Stimulated activated CD8-positive, alpha-beta memory T cell treated with anti-CD3 and anti-CD28 coated beads, Interleukin-7, amount 100 ng/mL, for 4 hours (primary cell): Measurements from ENCODE around the gene ME1.
"Not testable (repeated sequence)": the region's sequence is repeated elsewhere in the genome, so short reads cannot be mapped to it uniquely, and the experiment has no call there.

Experiments
- DNase-seq, 2 donors: peaks; one replicate each; pipeline ENCODE4 v3.0.0-alpha.2; 2020; ENCODE audit warnings: low read depth in 2 of 2

The ME1 gene

DNA sequence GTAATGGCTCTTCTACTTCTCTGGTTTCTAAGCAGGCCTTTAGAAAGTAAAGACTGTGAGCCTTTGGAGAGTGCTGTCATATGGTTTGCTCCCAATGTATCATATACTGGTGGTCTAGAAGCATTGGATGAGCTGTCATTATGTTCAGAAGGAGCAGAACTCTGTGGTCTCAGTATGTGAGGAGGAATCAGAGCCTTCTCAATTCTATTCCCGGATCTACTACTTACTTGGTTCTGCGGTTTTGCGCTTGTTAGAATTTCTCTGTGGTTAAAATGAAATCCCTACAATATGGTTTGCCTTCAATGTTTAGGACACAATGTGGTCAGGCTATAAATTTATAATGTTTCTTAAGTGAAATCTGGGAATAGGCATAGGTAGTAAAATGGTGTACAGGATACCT, 173.1 kb downstream of the ME1 start:
- DNase-seq, result no peak

DNA sequence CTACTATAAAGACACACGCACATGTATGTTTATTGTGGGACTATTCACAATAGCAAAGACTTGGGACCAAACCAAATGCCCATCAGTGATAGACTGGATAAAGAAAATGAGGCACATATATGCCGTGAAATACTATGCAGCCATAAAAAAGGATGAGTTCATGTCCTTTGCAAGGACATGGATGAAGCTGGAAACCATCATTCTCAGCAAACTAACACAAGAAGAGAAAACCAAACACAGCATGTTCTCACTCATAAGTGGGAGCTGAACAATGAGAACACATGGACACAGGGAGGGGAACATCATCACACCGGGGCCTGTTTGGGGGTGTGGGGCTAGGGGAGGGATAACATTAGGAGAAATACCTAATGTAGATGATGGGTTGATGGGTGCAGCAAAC, 174.1 kb downstream of the ME1 start:
- DNase-seq, result not testable (repeated sequence)

DNA sequence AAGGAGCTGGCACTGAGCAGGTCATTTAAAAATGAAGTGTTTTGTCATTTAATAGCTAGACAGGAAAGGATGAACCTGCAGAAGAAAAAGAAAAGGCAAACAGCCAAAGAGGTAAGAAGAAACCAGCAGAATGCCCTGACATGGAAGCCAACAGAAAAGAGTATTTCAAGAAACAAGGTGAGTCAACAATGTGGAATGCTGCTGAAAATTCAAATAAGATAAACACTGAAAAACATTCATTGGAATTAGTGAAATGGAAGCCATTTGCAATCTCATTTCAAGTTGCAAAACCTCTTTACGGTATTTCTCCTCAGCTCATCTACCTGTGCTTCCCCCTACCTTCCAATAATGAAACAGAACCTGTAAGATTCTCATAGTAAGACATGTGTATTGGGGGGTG, 178.1 kb downstream of the ME1 start:
- no peak for DNase-seq

GRCh38 chr6:83250235-83250634, 180.6 kb downstream of the ME1 start:
- DNase-seq, result no peak

DNA sequence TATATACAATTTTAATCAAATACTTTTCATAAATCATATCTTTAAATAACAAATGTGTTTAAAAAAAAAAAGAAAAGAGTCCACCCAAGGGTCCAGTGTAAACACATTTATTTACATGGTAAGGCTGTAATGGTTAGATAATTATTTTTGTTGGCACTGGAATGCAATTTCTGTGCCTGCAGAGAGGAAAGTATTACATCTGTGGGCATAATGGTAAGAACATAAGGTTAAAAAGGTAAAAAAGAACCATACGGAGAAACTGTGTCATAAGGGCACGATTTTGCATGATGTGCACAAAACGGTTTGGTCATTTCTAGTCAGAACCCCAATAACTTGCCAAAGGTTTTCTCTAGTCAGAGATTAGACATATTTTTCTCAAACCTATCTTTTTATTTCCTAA, 183.4 kb downstream of the ME1 start:
- no peak for DNase-seq

DNA sequence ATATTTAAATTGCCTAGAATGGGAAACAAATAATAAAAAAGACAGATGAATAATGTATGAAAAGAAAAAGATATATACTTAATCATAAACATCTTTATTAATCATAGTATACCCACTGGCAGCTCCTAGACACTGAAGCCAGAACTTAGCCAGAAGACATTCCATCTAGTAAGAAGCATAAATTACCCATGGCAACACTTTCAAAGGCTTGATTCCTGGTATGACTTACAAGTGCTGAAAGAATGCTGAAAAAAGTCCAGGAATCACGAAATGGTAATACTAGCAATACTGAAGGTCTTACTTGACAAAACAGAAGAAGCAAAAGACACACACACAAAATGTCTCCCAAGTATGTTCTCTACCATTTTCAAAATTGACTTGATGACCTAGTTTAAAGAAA, 199.7 kb downstream of the ME1 start:
- DNase-seq, result no peak

GRCh38 chr6:83226517-83226916, 204.3 kb downstream of the ME1 start:
- no peak for DNase-seq

DNA sequence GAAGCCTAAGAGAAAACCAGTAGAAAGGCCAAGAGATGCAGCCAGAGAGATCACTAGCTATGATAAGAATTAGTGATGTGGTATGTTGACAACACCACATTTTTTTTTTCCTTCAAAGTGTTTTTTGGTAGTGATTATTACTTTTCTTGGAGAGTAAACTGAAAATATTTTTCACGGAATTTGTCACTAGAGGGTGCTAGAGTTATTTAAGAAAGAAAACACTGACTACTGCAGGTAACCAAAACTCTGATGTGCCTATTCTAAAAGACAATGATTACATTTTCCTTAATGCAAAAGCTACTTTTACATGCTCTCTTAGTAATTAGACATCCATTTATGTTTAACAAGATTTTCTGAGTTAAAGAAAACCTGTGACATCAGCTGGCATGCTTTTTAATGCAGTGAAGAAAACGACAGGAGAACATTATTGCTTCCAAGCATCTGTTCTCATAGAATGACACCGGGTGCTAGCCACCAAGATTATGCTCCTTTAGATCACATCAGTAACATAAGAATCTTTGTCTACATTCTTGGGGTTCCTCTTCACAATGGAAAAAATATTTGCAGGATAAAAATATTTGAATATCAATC, 208.9 kb downstream of the ME1 start:
- no peak for DNase-seq

- no peak for DNase-seq
These were observed 209.6 kb downstream of the ME1 start for GRCh38 chr6:83221276-83221675.

DNA sequence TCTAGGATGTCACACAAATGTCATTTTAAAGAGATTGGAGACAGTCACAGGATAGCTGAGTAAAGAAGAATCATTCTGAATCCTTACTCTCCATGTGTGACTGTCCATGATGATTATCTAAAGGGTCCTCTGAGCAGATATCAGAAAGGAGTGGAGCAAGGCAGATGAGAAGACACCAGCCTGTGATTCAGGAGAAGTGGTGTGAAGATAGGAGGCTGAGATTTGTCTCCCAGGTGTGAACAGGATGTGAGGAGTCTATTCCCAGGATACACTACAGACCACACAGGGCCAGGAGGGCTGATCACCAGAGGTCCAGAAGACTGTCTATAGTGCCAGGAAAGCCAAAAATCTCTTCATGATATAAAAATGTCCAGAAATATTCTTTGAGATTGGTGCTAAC, 210.7 kb downstream of the ME1 start:
- no peak for DNase-seq

DNA sequence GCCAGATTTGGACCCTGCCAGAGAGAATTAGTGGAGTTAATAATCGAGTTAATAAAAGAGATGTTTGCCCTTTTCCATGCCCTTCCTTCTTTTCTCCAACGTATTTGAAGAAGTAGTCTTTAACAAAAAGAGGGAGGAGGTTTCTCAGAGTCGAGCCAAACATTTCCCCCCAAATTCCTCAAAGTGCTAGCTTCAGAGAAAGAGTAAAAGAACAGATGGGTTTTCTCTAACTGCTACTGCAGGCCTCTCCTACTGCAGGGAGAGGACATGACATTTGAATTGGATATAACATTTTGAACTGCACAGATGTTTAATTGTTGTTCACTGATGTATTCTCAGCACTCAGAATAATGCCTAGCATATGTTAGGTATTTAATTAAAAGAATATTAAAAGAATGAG, 212.2 kb downstream of the ME1 start:
- no peak for DNase-seq

- no peak for DNase-seq
These were observed 214.0 kb downstream of the ME1 start for GRCh38 chr6:83216806-83217205.

- peak; percentile 7 to 33 for DNase-seq
These were observed 215.5 kb downstream of the ME1 start for GRCh38 chr6:83215131-83216047.

DNA sequence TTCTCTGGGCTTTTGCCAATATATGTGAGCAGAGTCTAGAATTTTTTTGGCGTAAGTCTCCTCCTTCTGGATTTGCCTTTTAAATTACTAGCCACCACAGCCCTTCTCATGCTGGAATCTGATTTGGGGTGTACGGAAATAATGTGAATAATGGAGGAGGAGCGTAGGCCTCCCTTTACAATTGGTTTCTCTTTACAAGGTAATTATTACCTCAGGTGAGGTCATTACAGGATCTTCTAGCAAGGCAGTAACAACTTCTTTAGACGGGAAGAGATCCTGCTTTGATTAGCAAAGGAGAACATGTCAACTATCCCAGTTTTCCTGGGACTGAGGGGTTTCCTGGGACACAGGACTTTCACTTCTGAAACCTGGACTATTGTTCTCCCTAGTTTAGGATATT, 228.8 kb downstream of the ME1 start:
- DNase-seq, result no peak

- no peak for DNase-seq
These were observed 231.0 kb downstream of the ME1 start for GRCh38 chr6:83199863-83200225.

DNA sequence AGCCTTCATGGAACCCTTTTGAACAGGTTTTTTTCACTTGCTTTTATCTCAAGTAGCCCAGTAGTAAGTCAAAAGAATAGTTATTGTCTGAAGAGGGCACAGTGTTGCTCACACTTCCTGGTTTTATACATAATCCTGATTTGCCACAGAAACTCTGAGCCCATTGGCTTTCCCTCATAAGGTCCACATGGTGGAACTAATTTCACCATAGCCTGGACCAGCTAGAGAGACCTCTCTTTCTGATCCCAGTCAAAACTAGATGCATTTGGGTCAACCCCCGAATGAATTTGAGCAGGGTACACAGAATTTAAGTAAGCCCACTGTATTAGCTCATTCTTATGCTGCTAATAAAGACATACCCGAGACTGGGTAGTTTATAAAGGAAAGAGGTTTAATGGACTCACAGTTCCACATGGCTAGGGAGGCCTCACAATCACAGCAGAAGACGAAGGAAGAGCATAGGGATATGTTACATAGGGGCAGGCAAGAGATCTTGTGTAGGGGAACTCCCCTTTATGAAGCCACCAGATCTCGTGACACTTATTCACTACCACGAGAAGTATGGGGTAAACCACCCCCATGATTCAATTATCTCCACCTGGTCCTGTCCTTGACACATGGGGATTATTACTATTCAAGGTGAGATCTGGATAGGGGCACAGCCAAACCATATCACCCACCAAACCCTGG, 231.5 kb downstream of the ME1 start:
- no peak for DNase-seq

GRCh38 chr6:83198486-83199172, 232.2 kb downstream of the ME1 start:
- no peak for DNase-seq

DNA sequence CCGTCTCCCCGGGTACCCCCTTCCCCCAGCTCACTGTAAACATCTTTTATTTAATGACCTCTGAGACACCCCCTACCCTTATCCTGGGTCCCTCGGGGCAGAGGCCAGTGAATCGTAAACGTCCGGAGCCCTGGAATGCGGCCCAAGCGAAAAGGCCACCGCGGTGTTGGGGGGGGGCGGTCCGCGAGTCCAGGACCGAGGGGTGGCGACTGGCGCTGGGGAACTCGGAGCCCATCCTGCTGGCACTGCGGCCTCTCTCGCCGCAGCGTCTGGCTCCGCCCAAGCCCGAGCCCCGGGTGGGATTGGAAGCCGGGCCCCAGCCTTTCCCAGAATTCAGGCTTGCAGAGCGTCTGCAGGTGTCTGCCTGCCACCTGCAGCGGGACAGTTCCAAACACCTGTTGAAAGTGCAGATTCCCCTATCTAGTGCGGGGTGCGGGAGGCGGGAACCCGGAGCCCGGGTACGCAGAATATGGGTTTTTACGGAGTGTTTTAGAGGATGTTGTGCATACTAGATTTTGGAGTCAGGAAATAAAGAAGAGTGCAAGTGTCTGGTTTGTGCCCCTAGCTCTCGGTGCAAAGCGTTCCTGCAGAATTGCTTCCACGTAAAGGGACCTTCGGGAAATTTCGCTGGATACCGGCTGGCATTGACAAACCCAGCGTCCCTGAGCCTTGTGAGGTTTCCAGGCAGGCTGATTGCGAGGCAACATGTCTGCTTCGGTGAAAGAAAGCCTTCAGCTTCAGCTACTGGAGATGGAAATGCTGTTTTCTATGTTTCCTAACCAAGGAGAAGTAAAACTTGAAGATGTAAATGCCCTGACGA, 236.9 kb downstream of the ME1 start:
- peak in 1 of 2 donors; percentile 3 for DNase-seq

DNA sequence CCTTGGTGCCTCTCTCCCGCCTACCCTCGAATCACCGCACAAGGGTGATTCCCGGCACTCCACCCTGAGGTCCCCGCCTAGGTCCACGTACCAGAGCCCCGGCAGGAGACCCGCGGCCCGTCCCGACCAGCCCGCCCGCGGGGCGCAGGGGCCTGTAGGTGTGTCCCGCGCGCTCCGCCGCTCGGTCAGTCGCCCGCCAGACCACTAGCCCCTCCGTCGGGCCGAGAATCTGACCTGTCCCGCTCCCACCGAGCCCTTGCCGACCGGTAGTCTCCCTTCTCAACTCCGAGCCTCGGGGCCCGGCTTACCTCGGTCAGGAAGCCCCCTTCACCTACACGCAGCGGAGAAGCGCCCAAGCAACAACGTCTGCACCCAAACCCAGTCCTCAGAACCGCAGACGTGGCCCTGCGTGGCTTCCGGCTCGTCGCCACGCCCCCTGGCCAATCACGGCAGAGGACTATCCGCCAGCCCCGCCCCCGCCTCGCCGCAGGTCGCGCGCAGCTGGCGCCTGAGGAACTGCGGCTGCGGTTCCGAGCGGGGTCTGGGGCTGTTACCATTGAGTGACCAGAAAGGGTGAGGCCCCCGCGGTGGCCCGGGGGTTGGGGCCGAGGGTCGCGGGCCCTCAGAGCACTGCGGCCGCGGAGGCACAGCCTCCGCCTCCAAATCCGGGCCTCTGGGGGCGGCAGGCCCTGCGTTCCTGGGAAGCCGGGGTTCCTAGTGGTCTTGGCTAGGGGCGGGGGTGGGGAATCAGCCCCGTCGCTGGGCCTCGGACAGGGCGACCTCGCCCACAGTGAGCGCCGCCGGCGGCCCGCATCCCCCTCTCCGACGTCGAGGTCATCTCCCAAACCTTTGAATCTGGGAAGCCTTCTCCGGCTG, 237.7 kb downstream of the ME1 start, which contains the start of the genes PGM3 and RWDD2A:
Gene PGM3, minus strand, starts transcription at position 395 of the 876 bp plus-strand sequence. CDS start 2,253 bp downstream, outside the sequence.
Gene RWDD2A, plus strand, starts transcription at position 487 of the 876 bp plus-strand sequence. CDS start 1,095 bp downstream, outside the sequence.
- DNase-seq, result peak; percentile 74 to 87

DNA sequence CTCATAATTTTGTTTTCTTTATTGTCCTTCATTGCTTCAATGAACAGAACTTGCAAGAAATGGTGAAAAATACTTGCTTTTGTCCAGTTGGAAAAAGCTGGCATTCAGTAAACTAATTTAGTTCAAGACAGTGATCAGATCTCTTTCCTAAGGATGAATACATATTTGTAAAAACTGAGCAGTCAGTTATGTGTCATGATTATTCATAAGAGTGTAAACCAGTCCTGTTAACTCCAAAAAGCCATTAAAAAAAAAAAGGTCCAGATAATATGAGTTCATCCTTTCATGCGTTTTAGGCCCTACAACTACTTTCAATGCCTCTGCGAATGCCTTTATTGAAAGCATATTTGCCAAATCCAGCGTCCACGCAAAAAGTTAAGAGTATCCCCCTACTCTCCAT, 238.4 kb downstream of the ME1 start:
- no peak for DNase-seq
